ENCODE results near the gene CAPS. TPM values are rescaled to one million over a fixed set of nuclear protein-coding genes. Genes with fewer than 3 reads are reported as not detected.

CAPS gene
- polyA plus RNA-seq, 1 donor = 21.8 TPM

DNA sequence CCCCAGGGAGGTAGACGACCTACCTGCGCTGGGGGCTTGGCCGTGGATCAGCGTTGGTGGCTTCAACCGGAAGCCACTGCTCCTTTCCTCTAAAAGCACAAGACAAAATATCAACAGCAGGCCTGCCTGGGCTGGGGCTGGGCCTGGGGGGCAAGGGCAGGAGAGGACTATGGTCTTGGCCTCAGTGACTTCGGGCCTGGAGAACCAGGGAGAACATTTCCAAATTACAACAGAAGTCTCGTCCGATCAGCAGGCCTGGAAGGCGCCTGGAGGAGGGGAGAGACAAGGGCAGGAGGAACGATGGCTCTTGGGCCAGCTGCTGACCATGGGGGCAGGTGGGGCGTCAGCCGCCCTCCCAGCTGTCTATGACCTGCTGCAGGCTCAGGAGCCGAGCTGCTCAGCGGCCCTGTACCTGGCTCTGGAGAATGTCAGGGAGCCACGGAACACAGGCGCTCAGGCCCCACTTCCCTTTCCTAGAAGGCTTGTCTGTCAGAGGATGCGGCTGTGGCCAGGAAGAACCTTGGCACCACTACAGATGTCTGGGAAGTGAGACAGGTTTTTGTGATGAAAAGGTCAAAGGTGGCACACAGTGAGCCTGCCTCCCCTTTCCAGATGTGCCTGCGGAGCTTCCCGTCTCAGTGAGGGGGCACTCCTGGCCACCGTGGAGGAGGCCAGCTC lies 19.5 kb downstream of the CAPS start:
- DNase-seq = no peak

DNA sequence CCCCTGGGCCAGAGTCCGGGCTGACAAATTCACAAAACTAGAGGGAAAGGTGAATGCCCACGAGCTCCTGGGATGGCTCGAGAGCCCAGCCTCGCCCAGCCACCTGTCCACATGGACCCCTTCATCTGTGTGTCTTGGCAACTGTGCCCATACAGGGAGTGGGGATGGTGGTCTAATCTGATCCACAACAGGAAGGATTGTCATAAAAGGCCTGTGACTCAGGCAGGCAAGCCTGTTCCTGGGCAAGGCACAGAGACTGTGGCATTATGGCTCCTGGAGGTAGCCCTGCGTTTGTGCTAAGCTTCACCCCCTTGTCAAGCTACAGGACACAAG lies 20.0 kb downstream of the CAPS start:
- DNase-seq = no peak

DNA sequence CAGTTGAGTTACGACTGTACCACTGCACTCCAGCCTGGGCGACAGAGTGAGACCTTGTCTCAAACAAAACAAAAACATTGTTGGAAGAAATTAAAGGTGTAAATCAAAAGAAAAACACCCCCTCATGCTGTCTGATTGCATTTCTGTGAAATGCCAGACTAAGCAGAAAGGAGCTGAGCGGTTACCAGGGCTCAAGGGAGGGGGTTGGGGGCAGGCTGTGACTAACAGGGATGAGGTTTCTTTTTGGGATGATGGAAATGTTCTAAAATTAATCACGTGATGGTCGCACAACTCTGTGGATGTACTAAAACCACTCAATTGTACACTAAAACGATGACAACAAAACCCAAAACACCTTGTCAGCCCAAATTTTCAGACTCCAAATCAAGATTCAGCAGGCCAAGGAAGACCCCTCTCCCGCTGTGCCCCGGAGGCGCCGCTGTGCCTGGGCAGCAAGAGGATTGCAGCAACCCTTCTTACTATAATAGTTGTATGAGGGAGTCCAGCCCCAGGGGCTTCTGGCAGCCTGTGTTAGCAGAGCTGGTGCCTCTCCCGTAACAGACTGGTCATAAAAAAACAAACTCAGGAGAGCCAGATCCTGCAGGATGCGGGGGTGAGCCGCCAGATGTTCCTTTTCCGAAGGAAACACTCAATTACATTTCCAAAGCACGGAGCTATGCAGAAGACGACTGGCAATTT lies 20.9 kb downstream of the CAPS start:
- peak; percentile 58 for DNase-seq

DNA sequence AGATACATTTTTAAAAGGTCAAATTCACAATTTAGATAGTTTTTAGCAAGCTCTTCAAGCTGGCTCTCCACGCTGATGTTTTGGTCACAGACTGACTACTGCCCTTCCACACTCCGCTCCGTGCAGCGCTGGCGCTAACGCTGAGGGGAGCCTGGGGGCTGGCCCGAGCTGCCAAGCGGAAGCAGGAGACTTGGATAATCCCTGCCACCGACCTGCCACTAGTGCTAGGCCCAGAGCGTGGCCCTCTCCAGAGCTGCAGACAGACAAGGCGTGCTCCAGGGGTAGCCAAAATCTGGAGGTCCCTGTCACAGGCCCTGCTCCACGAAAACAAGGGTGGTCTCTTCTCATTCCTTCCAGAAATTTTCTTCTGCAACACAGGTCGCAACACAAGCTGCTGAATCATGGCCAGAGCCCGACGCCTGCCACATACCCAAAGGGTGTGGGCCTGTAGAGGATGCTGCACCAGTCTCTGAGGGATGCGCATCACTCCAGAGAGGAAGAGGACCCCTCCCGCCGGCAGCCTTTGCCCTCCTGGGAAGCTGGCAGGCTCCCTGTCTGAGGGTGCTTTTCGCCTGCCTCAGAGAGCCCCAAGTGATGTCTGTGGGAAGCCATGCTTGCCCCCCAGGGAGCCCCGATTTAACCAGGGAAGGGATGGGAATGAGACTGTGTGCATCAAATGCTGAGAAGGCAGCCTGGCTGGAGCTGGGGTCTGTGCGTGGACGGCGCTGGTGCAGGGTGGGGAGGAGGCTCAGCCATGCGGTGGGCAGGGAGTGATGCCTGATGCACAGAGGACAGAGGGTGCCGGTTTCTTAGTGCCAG lies 21.6 kb downstream of the CAPS start:
- DNase-seq = no peak

DNA sequence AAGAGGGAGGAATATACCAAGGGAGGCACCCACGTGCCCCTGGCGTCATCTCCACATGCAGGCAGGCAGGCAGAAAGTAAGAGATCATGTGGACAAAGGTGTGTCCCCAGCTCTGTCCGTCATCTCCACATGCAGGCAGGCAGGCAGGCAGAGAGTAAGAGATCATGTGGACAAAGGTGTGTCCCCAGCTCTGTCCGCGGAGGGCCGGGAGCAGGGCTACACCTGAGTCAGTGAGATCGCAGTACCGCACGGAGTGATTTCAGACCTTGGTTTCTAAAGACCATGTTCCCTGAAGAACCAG lies 22.2 kb downstream of the CAPS start:
- DNase-seq = no peak

DNA sequence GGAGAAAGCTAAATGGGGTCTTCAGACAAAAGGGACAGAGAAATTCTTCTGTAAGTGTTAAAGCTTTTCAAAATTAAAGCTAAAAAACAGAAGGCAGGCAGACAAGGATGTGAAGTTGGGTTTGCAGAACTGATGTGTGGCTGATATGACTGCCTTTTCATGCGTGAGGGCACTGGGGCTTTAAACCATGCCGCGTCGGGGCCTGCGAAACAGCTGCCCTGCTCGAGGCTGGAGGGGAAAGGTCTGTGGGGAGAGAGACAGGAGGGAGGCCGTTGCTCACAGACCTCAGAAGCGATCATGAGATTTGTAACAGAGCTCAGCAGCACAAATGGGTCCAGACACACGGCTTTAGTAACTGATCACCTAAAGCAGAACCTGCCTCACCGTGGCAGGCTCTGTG lies 23.5 kb downstream of the CAPS start:
- DNase-seq = no peak

DNA sequence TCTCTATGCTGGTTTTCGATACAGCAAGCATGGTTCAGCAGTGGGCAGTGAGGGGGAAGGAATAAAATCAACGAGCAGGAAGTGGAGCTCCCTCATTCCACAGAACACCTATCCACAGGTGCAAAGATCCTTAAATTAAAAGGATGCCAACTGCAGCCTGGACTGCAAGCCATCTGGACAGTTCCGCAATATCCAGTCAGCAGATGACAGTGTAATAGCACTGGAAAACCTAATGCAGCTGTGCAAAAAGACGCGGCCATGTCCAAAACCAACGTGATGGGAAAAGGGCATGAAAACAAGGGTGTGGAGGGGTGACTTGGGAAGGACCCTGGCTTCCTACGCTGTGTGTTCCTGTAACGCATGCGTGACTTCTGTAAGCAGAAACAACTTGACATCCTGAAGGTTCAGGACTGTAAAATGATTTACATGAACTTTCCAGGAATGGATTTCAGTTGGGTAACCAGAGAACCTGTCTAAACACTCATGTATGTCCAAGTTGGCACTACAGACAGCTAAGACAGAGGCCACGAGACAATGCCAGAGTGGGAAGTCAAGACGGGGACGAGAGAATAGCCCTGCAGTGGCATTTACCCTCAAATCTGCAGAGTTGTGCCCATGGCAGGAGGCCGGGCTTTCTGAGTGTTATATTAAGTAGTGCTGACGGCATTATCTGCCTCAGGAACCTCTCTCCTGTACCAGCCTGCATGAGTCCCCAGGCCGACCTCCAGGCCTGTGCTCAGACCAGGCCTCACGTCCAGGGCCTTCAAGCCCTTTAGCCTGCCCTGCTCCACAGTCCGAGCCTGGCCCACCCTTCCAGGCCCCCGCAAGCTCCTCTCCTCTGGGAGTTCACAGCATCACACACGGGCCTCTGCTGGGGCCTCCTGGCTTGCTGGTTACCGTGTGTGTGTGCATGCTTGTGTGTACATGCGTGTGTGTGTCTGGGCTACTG lies 26.5 kb downstream of the CAPS start:
- DNase-seq = no peak

DNA sequence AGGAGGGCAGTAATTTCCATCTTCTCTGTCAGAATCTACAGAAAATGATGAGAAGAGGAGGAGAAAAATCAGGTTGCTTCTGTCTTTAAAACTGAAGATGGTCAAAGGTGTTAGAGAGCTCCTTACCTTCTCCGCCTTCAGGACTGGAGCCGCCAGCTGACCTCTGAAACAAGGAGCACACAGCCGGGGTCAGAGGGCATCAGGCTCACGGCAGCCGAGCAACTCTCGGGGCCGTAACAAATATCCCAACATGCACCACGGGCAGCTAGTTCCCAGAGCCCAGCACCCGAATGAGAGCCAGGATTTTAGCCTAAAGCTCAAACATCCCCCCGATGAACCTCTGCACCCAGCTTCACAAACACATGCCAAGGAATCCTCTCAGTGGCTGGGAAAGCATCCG lies 27.6 kb downstream of the CAPS start:
- DNase-seq = no peak

DNA sequence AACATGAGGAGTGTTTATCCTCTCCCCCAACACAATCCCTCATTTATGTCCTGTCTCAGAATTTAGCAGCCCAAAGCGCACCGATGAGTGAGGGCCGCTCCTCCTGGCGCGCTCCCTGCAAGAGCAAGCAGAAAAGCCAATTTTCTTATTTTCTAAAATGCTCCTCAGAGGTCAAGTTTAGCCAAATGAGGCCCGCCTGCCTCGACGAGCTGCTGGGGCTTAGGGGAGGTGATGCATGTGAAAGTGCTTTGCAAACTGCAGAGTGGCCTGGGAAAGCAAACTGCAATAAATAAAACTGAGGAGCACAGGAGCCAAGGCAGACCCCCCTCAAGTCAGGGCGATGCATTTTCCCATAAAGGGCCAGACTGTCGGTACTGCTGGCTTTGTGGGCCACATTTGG lies 29.0 kb downstream of the CAPS start:
- no peak for DNase-seq

DNA sequence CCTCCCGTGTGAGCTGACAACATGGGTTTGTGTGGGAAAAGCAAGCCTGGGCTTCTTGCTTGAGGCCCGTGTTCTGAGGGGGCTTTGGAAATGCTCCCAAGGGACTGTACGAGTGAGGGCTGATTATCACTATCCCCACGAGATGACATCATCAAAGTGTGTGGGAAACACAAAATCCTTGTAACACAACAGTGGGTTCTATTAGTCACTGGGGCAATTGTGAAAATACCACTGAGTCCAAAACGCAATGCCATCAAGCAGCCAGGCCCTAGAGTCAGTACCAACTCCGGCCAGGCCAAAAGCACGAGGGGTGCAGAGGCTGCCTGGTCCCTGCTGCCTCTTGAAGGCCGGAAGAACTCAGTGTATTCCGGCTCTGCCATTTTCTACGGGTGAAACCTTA lies 29.6 kb downstream of the CAPS start:
- no peak for DNase-seq

DNA sequence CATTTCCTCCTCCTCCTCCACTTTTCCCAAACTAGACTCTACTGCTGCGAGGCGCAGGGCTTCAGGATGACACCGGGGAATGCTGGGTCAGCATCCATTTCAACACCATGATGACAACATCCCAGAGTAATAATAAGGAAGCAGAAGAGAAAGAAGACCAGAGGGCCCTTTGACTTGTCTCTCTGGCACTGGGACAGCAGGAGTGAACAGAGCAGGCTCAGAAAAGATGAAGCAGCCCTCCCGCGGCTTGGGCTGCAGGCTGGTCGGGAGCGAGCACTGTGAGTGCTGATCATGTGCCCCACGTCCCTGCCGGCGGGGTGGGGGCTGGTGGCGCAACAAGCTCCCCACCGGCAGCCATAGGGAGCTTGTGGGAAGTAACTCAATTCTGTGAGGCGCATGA lies 33.4 kb downstream of the CAPS start:
- DNase-seq = no peak

DNA sequence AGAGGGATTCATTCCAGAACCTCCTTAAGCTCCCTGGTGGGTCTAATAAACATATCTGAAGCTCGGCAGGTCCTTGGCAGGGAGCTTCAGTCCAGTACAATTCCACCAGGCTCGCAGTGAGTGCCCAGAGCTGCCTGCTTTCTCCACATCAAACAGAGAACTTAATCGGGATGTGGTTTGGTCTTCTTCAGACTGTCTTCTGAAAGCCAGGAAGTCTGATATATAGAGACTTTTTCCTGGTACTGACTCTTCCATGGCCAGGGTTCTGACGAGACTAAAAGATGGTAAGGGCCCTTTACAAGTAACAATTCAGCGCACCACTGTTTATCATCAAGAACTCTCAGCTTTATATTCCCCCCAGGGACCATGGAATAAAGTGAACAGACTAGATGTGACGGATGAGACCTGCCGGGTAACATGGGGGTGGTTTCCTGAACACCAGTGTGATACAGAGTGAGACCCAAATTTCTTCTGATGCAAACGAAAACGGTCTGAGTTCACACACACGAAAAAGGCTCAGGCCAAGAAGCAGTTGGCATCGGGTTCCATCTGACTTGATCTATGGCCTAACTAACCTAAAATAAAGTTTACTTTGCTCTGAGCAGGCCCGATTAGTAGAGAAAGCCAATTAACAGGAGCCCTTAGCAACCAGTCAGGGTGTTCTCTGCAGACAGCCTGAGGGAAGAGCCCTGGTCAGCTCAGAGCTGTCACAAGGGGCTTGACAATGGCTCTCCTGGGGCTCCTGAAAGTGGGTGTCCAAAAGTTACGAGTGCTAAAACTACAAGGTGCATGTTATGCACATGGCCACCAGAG lies 34.9 kb downstream of the CAPS start:
- no peak for DNase-seq

DNA sequence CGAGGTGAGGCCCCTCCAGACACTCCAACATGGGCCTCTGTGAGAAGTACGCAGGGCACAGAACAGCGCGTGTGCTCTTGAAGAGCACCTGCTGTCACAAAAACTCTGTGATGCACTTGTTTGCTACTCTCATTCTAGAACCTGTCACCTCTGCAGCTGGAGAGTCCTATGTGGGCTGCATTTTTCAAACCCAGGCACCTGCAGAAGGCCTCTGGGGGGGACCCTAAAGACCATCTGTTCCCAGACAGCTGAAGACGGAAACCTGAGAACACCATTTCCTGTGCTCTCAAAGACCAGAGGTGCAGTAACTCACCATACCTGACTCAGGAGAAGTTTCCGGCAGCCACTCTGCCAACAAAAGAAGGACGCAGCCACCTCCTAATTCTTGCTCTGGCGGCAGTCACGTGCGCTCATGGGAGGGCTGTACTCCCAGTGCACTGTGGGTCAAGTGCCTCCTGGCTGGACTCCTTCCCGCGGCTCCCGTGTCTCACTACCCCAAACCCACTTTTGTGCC lies 35.8 kb downstream of the CAPS start:
- no peak for DNase-seq

DNA sequence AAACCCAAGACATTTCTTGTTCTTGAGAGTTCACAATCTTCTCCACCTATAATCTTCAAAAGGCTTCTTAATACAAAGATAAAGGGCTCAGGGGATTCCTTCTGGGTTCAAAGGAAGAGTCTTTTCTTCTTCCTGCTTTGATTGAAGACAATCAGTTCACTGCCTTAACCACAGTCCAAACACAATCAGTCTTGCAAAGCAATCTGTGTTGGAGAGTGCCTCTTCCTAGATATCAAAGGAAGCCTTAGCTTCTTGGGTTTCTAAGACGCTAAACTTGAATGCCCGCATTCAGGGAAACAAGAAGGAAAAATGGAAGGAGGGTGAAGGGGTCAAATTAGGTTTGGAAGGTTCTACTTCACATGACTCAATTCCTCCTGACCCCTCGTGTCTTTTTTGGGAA lies 36.7 kb downstream of the CAPS start:
- no peak for DNase-seq

DNA sequence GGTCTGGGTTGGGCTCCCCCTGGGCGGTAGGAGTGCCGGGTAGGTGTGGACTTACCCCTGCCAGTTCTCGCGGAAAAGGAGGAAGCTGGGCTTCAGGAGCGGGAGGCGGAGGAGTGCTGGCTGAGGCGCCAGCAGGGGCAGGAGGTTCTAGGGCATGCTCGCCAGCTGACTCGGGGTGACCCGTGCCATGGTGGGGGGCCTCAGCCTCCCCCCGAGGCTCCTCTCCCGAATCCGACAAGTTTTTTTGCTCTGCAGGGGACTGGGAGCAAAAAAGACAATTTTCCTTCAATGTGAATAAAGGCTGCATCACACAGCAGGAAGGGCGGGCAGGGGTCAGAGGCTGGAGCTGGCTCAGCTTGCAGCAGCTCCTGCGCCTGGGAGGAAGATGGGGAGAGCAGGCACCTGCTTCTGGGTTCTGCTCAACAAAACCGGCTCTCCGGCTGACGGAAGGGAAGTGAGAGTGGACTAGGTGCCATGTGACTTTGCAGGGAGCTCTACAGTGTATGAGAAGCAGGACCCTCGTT lies 37.3 kb downstream of the CAPS start:
- no peak for DNase-seq

DNA sequence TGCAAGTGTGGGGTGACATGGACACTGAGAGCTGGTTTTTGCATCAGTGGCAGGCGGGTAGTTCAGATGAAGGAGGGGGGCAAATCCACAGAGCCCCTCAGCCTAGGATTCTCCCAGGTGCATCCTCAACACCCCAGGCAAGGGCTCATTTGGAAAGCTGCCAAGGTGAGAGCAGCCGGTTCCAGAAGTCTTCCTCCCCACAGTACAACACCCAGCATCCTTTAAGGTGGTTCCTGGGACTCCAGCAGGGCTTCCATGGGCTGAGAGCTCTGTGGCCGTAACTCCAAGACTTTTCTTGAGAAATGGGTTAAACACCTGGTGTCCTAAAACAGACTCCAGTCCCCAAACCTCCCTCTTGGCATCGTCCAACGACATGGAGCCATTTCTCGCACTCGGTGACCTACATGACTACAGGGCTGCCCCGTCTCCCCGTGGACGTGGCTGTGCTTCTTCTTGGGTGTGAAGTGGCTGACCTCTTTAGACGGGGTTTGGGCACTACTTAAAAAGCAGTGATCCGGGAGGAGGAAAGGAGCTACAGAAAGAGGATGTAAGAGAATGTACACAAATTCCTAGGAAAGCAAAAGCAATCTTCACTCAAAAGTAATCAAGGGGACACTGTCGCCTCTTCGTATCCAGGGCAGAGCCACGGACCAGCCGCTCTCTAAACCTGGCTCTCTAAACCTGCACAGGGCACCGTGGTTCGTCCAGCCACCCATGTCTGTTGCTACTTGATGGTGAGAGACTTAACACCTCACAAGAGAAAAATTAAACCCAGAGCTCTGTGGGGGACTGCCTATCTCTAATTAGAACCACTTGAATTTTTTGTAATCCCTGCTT lies 38.4 kb downstream of the CAPS start:
- no peak for DNase-seq

DNA sequence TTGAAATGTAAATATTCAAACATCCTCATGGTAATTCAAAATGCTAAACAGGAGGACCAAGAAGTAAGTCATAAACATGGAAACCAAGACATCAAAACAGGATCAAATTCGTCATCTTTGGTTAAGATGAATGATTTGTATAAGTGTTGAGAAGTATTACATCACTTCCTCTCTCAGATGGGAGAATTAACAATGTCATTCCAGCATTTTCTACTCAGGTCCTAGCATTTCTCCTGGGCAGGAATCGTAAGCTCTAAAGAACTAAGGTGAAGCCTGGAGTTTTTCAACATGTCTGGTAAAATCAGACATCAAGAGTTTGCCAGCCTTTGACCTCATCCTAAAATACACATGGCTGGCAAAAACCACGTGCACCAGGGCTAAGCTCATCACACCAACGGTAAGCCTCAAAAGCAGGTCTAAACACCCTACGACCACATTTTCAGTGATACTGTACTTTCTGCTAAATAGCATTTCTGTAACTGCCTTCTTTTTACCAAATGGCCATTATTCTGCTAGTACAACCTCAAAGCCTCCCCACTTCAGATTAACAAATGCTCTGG lies 39.1 kb downstream of the CAPS start:
- DNase-seq = no peak

DNA sequence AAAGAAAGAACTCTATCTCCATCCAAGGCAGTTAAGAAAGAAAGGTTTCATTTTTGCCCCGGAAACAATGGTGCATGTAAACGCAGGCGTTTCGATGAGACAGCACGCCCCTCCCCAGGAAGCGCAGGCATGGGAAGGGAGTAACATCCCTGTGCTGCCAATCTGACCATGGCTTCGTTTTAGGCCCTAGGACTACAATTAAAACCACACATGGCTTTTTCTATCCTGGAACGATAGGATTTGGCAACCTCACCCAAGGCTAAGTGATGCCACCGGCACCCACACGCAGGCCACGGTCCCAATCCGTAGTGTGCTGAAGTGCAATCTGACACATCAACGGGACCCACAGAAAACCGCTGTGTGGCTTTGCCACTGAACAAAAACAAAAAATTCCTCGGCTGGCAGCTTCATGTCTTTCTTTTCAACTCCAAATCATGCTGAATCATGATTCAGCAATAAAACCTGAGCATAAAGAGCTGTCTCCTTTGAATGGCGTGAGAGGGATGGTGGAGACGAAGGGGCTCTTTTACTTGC lies 39.7 kb downstream of the CAPS start:
- no peak for DNase-seq

DNA sequence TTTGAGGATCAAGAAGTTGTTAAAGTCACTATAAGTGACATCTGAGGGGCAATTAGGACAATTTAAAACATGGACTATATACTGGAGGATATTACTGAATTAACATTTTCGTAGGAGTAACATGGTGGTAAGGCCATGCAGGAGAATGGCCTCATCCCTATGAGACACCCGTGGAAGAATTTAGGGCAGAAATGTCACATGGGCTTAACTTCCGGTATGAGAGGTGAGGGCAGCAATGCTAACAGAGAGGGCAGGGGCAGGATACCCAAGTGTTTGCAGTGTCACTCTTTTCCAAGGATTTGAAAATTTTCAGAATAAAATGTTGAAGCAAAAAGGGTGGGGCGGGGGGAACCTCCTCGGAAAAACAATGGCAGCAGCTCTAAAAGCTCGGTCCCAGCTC lies 40.2 kb downstream of the CAPS start:
- DNase-seq = no peak

DNA sequence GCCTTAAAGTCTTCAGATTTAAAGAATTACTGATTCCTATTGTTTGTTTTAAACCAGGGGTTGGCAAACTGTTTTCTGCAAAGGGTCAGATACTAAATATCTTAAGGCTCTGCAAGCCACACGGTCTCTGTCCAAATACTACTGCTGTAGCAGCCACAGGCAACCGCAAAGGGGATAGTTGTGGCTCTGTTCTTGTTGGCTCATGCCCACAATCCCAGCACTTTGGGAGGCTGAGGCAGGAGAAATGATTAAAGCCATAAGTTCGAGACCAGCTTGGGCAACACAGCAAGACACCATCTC lies 41.5 kb downstream of the CAPS start:
- no peak for DNase-seq

Measured in left kidney (tissue), 2 donors.